Pancreas (tissue), 10 donors: ENCODE data around the gene DTX3L. TPM values are rescaled to one million over a fixed set of nuclear protein-coding genes. Genes with fewer than 3 reads are reported as not detected.

Experiments
- ATAC-seq, 4 donors: fragments of 200-7000 bp; cut with Tn5 transposase; one replicate each; pipeline versions ENCODE4 v1.8.0 to v1.9.1; 2020; ENCODE audit warnings: mild to moderate bottlenecking in 4 of 4, moderate library complexity in 4 of 4
- DNase-seq, 6 donors: peaks; one replicate each; pipeline ENCODE4 v3.0.0-alpha.2; 2020
- FAIRE-seq: peaks from 2 replicates; lab custom pipeline; 2012; peaks lifted over from hg19 to GRCh38; lab: Jason Lieb, UNC
- H3K27ac ChIP-seq, 4 donors: fragments of 200-600 bp; sonication (generic); 1 replicate in 3 of 4; 2 replicates in 1 of 4; pipeline versions ENCODE4 v1.5.0 to v1.8.0; 2020
- H3K27me3 ChIP-seq, 4 donors: fragments of 200-600 bp; one replicate each; pipeline ENCODE4 v1.8.0; 2021
- H3K36me3 ChIP-seq, 3 donors: fragments of 200-600 bp; sonication (generic) in 1 of 3; one replicate each; pipeline versions ENCODE4 v1.5.0 to v1.8.0; 2020 to 2021
- H3K4me1 ChIP-seq, 3 donors: fragments of 200-600 bp; one replicate each; pipeline ENCODE4 v1.8.0; 2021
- H3K4me3 ChIP-seq, 4 donors: fragments of 200-600 bp; sonication (generic) in 2 of 4; one replicate each; pipeline versions ENCODE4 v1.5.0 to v1.8.0; 2020 to 2021
- H3K9me3 ChIP-seq, 4 donors: fragments of 200-600 bp; one replicate each; pipeline ENCODE4 v1.8.0; 2021
- WGBS, 2 donors: extraction: QIAGEN DNeasy Blood & Tissue Kit; methylation state at CpG; one replicate each; pipeline ENCODE4 v1.1.7; 2013; 5-methylcytosine and 5-hydroxymethylcytosine counted together
- intact Hi-C, 3 donors: fragments of 100-400 bp; cut with DNase I; formaldehyde crosslinking; loops; one replicate each; pipeline versions ENCODE4 v1.11.1 to v1.14.2; 2022
- polyA plus RNA-seq, 2 donors: library from polyadenylated mRNA; stranded (reverse); fragments of 200-250 nt; gene quantifications; one replicate each; pipeline ENCODE4 v1.2.3, GENCODE V29; 2013
- total RNA-seq, 6 donors: library from RNA; stranded (reverse); fragmentation: NEBNext Ultra II Directional in 4 of 6; extraction: Animal tissue kit (Norgen Biotek cat#: 25700) in 4 of 6; gene quantifications; one replicate each; pipeline versions ENCODE4 v1.2.1 to v1.2.4, GENCODE V29; 2021 to 2023
- TF ChIP-seq, protein P1 (sequence below), 4 donors: fragments of 200-600 bp; sonication (generic) in 3 of 4; IDR thresholded peaks; one replicate each; pipeline versions ENCODE4 v1.5.0 to v1.8.0; 2021; ENCODE audit warnings: antibody characterized with exemption in 4 of 4
- donor health status: healthy with polysubstance abuse.
- donor health status: DM: no; HTN: no; CAD: no; lungs with moderate emphysema.
- donor health status: DM: no; HTN: no; CAD: no.
- donor health status: control.
- donor health status: control.
- donor health status: Bipolar disorder and iron deficiency.
- donor health status: DM: yes; HTN: yes; CAD: no.
- donor health status: DM: no; HTN: no; CAD: no.
- donor health status: DM: no; HTN: no; CAD: no.
- donor health status: DM: yes; HTN: yes; CAD: no.

The DTX3L gene
- total and polyA plus RNA-seq, 8 donors = 7.4 to 36.6 (median 18.6) TPM

DNA sequence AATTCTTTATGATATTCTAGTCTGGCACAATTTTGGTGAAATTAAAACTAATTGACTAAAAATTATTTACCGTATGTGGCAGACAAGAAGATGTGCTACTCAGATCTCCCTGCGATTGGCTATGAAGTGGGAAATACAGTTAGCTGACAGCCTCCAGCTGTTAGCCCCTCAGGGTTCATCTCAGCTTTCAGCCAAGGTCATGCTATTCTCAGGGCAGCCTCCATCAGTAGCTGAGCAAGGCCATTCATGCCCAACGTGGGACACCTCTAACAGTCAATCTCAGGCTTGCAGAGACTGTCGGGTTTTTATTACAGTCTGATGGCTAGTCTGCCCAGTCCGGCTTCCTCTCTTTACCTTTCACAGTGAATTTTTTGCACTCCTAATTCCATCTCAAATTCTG, 6.8 kb upstream of the DTX3L start:
- Histone ChIP-seq H3K4me3 (no peak overlapping the region), H3K27ac (no peak overlapping the region), H3K9me3 (no peaks in the 10 kb centered on the region), H3K4me1 (peaks cover 0 to 10% (median 4%) of the 10 kb centered on the region in 3 donors), H3K36me3 (peaks cover 0 to 29% (median 7%) of the 10 kb centered on the region in 3 donors), H3K27me3 (no peaks in the 10 kb centered on the region)
- no peak for ATAC-seq
- DNase-seq = no peak
- no peak for FAIRE-seq
- WGBS, 2 donors = 90 to 94% methylated on average over 5 of the region's 5 CpGs
- intact Hi-C loops = no loop called here
- TF ChIP-seq, protein P1, sequence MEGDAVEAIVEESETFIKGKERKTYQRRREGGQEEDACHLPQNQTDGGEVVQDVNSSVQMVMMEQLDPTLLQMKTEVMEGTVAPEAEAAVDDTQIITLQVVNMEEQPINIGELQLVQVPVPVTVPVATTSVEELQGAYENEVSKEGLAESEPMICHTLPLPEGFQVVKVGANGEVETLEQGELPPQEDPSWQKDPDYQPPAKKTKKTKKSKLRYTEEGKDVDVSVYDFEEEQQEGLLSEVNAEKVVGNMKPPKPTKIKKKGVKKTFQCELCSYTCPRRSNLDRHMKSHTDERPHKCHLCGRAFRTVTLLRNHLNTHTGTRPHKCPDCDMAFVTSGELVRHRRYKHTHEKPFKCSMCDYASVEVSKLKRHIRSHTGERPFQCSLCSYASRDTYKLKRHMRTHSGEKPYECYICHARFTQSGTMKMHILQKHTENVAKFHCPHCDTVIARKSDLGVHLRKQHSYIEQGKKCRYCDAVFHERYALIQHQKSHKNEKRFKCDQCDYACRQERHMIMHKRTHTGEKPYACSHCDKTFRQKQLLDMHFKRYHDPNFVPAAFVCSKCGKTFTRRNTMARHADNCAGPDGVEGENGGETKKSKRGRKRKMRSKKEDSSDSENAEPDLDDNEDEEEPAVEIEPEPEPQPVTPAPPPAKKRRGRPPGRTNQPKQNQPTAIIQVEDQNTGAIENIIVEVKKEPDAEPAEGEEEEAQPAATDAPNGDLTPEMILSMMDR (IDR thresholded peaks at IDR 0.05) = no peak

DNA sequence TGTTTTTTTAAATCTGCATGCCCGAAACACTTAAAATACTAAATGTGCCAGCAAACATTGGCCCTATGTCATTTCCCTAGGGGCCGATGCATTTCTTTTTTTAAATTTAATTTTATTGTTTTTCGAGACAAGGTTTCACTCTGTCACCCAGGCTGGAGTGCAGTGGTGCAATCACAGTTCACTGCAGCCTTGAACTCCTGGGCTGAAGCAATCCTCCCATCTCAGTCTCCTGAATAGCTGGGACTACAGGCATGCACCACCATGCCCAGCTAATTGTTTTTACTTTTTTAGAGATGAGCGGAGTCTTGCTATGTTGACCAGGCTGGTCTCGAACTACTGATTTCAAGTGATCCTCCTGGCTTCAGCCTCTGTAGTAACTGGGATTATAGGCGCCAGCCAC, 5.5 kb upstream of the DTX3L start:
- Histone ChIP-seq H3K4me1 (peaks cover 4 to 19% (median 7%) of the 10 kb centered on the region in 3 donors), H3K9me3 (no peaks in the 10 kb centered on the region), H3K36me3 (peaks cover 0 to 29% (median 7%) of the 10 kb centered on the region in 3 donors), H3K4me3 (no peak overlapping the region), H3K27me3 (no peaks in the 10 kb centered on the region), H3K27ac (no peak overlapping the region)
- WGBS, 2 donors = 90 to 95% methylated on average over 6 of the region's 6 CpGs
- FAIRE-seq (no peak), ATAC-seq (no peak), DNase-seq (no peak)
- intact Hi-C loops = no loop called here
- TF ChIP-seq, protein P1 (IDR thresholded peaks at IDR 0.05) = no peak

DNA sequence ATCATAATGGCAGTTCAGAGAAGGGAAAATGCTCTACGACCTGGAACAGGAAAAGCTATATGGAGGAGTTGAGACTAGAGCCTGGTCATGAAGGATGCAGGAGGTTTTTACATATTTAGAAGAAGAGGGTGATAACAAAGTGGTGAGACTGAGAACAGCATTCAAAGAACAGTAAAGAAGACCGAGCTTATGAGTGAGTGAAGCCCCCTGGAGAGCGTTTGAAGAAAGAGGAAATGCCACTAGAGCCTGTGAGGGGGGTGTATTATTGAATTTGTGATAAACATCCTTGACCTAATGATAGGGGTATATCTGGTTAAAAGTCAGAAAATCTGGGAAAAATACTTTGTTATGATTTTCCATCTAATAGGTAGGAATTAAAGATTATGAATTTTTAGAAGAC, 4.2 kb upstream of the DTX3L start:
- H3K27me3 ChIP-seq = no peaks in the 10 kb centered on the region
- intact Hi-C loops = loop anchor here in 2 of 3 donors (5.0 kb wide), 2 partner anchors 117 to 122 kb away; partner anchors contain the start of gene PARP14 (in 1 of the 2)
- no peak overlapping the region for H3K27ac ChIP-seq
- no peak for FAIRE-seq
- no peak for DNase-seq
- H3K36me3 ChIP-seq = peaks cover 0 to 28% (median 5%) of the 10 kb centered on the region in 3 donors
- H3K4me1 ChIP-seq = peaks cover 4 to 19% (median 7%) of the 10 kb centered on the region in 3 donors
- TF ChIP-seq, protein P1 (IDR thresholded peaks at IDR 0.05) = no peak
- no peak for ATAC-seq
- no peaks in the 10 kb centered on the region for H3K9me3 ChIP-seq
- no peak overlapping the region for H3K4me3 ChIP-seq
- 86 to 89% methylated on average over 3 of the region's 3 CpGs for WGBS, 2 donors

DNA sequence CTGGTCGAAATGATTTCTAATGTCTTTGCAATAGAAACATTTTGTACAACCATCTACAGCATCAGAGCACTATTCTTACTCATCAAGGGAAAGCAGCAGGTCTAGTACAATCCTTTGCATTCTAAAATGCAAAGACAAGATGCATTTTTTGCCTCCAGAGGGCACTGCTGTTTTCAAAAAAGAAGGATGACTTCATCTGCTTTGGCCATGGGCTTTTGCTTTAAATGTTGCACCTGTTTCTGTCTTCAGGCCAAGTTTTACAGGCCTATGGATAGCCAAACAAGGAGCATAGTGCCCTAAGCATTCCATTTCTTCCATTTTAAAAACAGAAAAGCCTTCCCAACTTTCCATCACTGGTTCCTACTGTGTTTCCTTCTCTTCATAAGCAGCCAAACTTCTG, 3.5 kb upstream of the DTX3L start:
- Histone ChIP-seq H3K27me3 (no peaks in the 10 kb centered on the region), H3K4me3 (no peak overlapping the region), H3K27ac (peak overlapping the region in 2 of 4 donors; percentile 16 to 45), H3K4me1 (peaks cover 7 to 22% (median 7%) of the 10 kb centered on the region in 3 donors), H3K9me3 (no peaks in the 10 kb centered on the region), H3K36me3 (peaks cover 0 to 20% (median 5%) of the 10 kb centered on the region in 3 donors)
- peak; percentile 47 to 63 (median 51) for ATAC-seq
- TF ChIP-seq, protein P1 (IDR thresholded peaks at IDR 0.05) = peak; percentile 12 to 45 (median 20)
- intact Hi-C loops = loop anchor here in 2 of 3 donors (5.0 kb wide), 2 partner anchors 117 to 122 kb away; partner anchors contain the start of gene PARP14 (in 1 of the 2)
- FAIRE-seq = no peak
- DNase-seq = peak in 3 of 6 donors; percentile 49 to 72 (median 61)
- 49 to 78% methylated on average over 1 of the region's 1 CpG for WGBS, 2 donors
